CD4-positive, alpha-beta T cell (primary cell): ENCODE results near the gene SPATA22. TPM values are rescaled to one million over a fixed set of nuclear protein-coding genes. Genes with fewer than 3 reads are reported as not detected.
"Not testable (repeated sequence)": the region's sequence is repeated elsewhere in the genome, so short reads cannot be mapped to it uniquely, and the experiment has no call there.

Experiments
- ATAC-seq: fragments of 200-7000 bp; cut with Tn5 transposase; one replicate; pipeline ENCODE4 v1.10.0; 2022; ENCODE audit warnings: mild to moderate bottlenecking; ENCODE audit not compliant: poor library complexity
- CTCF ChIA-PET: fragments of 350-600 bp; sonication (Branson Sonifier 250); formaldehyde crosslinking; loops from one replicate; lab custom pipeline; 2021; ENCODE audit warnings: antibody characterized with exemption, inconsistent platforms; lab: Charles Lee
- POLR2A ChIA-PET: fragments of 350-600 bp; sonication (Branson Sonifier 250); formaldehyde crosslinking; loops from one replicate; lab custom pipeline; 2021; ENCODE audit warnings: antibody characterized with exemption, inconsistent platforms; lab: Charles Lee
- DNase-seq, 14 experiments: peaks; one replicate each; pipeline ENCODE4 v3.0.0-alpha.2; 2013 to 2020; ENCODE audit warnings: mixed read lengths in 2 of 14
- H3K27ac ChIP-seq, 2 donors: one replicate each; pipeline versions ENCODE4 v1.5.1 to v1.7.0; 2013; ENCODE audit warnings: low read length in 2 of 2, low read depth in 1 of 2, mild to moderate bottlenecking in 1 of 2
- H3K27me3 ChIP-seq, 2 experiments: 1 replicate in 1 of 2; 2 replicates in 1 of 2; pipeline versions ENCODE4 v1.6.1 to v1.7.0; 2013; ENCODE audit warnings: low read length in 2 of 2, control low read depth in 1 of 2, mild to moderate bottlenecking in 1 of 2, moderate library complexity in 1 of 2; ENCODE audit not compliant: insufficient read depth in 2 of 2, control insufficient read depth in 1 of 2
- H3K36me3 ChIP-seq: one replicate; pipeline ENCODE4 v1.6.1; 2013; ENCODE audit warnings: low read length, control low read depth; ENCODE audit not compliant: insufficient read depth
- H3K4me1 ChIP-seq: one replicate; pipeline ENCODE4 v1.6.1; 2013; ENCODE audit warnings: low read length, control low read depth; ENCODE audit not compliant: insufficient read depth
- H3K4me3 ChIP-seq: one replicate; pipeline ENCODE4 v1.5.1; 2013; ENCODE audit warnings: mild to moderate bottlenecking, low read length, moderate library complexity
- H3K9me3 ChIP-seq, 2 experiments: 1 replicate in 1 of 2; 2 replicates in 1 of 2; pipeline versions ENCODE4 v1.6.1 to v1.7.0; 2013; ENCODE audit warnings: low read length in 2 of 2, mild to moderate bottlenecking in 2 of 2, control low read depth in 1 of 2, moderate library complexity in 1 of 2; ENCODE audit not compliant: control insufficient read depth in 1 of 2, insufficient read depth in 1 of 2
- H3K27ac Mint-ChIP-seq: one replicate; pipeline ENCODE4 v1.8.0; 2020; ENCODE audit warnings: mixed read lengths
- H3K27me3 Mint-ChIP-seq: one replicate; pipeline ENCODE4 v1.8.0; 2021; ENCODE audit warnings: mixed read lengths
- H3K36me3 Mint-ChIP-seq: one replicate; pipeline ENCODE4 v1.8.0; 2021; ENCODE audit warnings: low read depth, mixed read lengths
- H3K4me1 Mint-ChIP-seq: one replicate; pipeline ENCODE4 v1.8.0; 2021; ENCODE audit warnings: low read depth, mixed read lengths
- H3K4me3 Mint-ChIP-seq: one replicate; pipeline ENCODE4 v1.8.0; 2020; ENCODE audit warnings: mild to moderate bottlenecking, mixed read lengths
- H3K9me3 Mint-ChIP-seq: one replicate; pipeline ENCODE4 v1.8.0; 2020; ENCODE audit warnings: mixed read lengths
- CTCF ChIP-seq: fragments of 200-600 bp; IDR thresholded peaks from one replicate; pipeline ENCODE4 v1.8.0; 2022; ENCODE audit warnings: antibody characterized with exemption, mild to moderate bottlenecking
- intact Hi-C, 2 experiments: fragments of 100-400 bp; cut with DNase I in 1 of 2; cut with micrococcal nuclease in 1 of 2; formaldehyde crosslinking; loops; one replicate each; pipeline versions ENCODE4 v1.15.1 to v1.9.0; 2023 to 2025; cut with DNase I, micrococcal nuclease
- total RNA-seq, 174 experiments: library from RNA in 2 of 174; stranded (reverse) in 2 of 174; gene quantifications; one replicate each; pipeline ENCODE4 v1.2.3 and lab custom pipeline; 2021 to 2026

The SPATA22 gene
- total RNA-seq, 2 experiments from 2014 or later = 0.80 to 0.92 TPM

- no peaks in the 10 kb centered on the region for H3K36me3 ChIP-seq
- H3K27ac Mint-ChIP-seq = no peak within 1 kb of the TSS
- H3K27ac ChIP-seq = no peak within 1 kb of the TSS
- peaks cover 41% of the 10 kb centered on the region for H3K27me3 Mint-ChIP-seq
- H3K4me3 Mint-ChIP-seq = no peak within 1 kb of the TSS
- TF ChIP-seq CTCF = no peak
- H3K4me3 ChIP-seq = no peak within 1 kb of the TSS
- no peaks in the 10 kb centered on the region for H3K4me1 Mint-ChIP-seq
- DNase-seq (no peak), ATAC-seq (no peak)
- intact Hi-C loops = no loop called here
- peaks cover 1 to 2% of the 10 kb centered on the region in 2 experiments for H3K27me3 ChIP-seq
- peaks cover 0 to 7% of the 10 kb centered on the region in 2 experiments for H3K9me3 ChIP-seq
- ChIA-PET POLR2A (no interaction called here), CTCF (no interaction called here)
- H3K9me3 Mint-ChIP-seq = peaks cover 7% of the 10 kb centered on the region
- no peaks in the 10 kb centered on the region for H3K36me3 Mint-ChIP-seq
- H3K4me1 ChIP-seq = no peaks in the 10 kb centered on the region
Observed at GRCh38 chr17:3433741-3434140, 37.9 kb downstream of the SPATA22 start, which contains the start of gene OR1E2. Gene OR1E2, minus strand, starts transcription at chr17:3433841. Its CDS starts 0 bp downstream, at chr17:3433841.

GRCh38 chr17:3433215-3433614 is 38.4 kb downstream of the SPATA22 start:
- POLR2A ChIA-PET, H3K36me3 ChIP-seq, H3K4me1 ChIP-seq, H3K36me3 Mint-ChIP-seq, H3K4me3 Mint-ChIP-seq, H3K27ac Mint-ChIP-seq, H3K4me1 Mint-ChIP-seq, intact Hi-C loops, CTCF ChIA-PET, H3K27me3 ChIP-seq, H3K9me3 ChIP-seq, H3K4me3 ChIP-seq, H3K27ac ChIP-seq, ATAC-seq, H3K9me3 Mint-ChIP-seq: not testable (repeated sequence)
- peak in 4 of 14 experiments; percentile 2 to 20 (median 14) for DNase-seq
- H3K27me3 Mint-ChIP-seq = peaks cover 39% of the 10 kb centered on the region

GRCh38 chr17:3418222-3418621 is 53.4 kb downstream of the SPATA22 start:
- intact Hi-C loops = loop anchor here in 1 of 2 experiments (10.0 kb wide), 1 partner anchor 133 kb away; no protein-coding TSS in a partner anchor
- POLR2A ChIA-PET = no interaction called here
- no peak overlapping the region for H3K4me3 Mint-ChIP-seq
- H3K27ac Mint-ChIP-seq = no peak overlapping the region
- Histone ChIP-seq H3K36me3 (no peaks in the 10 kb centered on the region), H3K27me3 (peaks cover 3 to 4% of the 10 kb centered on the region in 2 experiments), H3K4me3 (no peak overlapping the region), H3K4me1 (no peaks in the 10 kb centered on the region), H3K27ac (no peak overlapping the region), H3K9me3 (no peaks in the 10 kb centered on the region)
- peaks cover 15% of the 10 kb centered on the region for H3K27me3 Mint-ChIP-seq
- CTCF ChIA-PET = no interaction called here
- ATAC-seq (no peak), DNase-seq (no peak)
- no peaks in the 10 kb centered on the region for H3K36me3 Mint-ChIP-seq
- no peaks in the 10 kb centered on the region for H3K4me1 Mint-ChIP-seq
- no peaks in the 10 kb centered on the region for H3K9me3 Mint-ChIP-seq
- no peak for TF ChIP-seq CTCF

- H3K27me3 Mint-ChIP-seq = peaks cover 20% of the 10 kb centered on the region
- TF ChIP-seq CTCF = no peak
- Histone ChIP-seq H3K36me3 (no peaks in the 10 kb centered on the region), H3K4me1 (no peaks in the 10 kb centered on the region), H3K9me3 (no peaks in the 10 kb centered on the region), H3K27ac (no peak overlapping the region), H3K27me3 (peaks cover 2 to 3% of the 10 kb centered on the region in 2 experiments), H3K4me3 (no peak overlapping the region)
- intact Hi-C loops = loop anchor here in 1 of 2 experiments (10.0 kb wide), 1 partner anchor 131 kb away; no protein-coding TSS in a partner anchor
- H3K36me3 Mint-ChIP-seq = no peaks in the 10 kb centered on the region
- ATAC-seq = no peak
- ChIA-PET CTCF (no interaction called here), POLR2A (no interaction called here)
- no peak overlapping the region for H3K4me3 Mint-ChIP-seq
- no peaks in the 10 kb centered on the region for H3K4me1 Mint-ChIP-seq
- no peak for DNase-seq
- H3K27ac Mint-ChIP-seq = no peak overlapping the region
- H3K9me3 Mint-ChIP-seq = no peaks in the 10 kb centered on the region
Observed at GRCh38 chr17:3415610-3416009, 56.0 kb downstream of the SPATA22 start.

GRCh38 chr17:3412216-3412615 is 59.4 kb downstream of the SPATA22 start:
- H3K36me3 Mint-ChIP-seq, H3K4me3 Mint-ChIP-seq, H3K27ac ChIP-seq, H3K4me1 ChIP-seq, H3K27me3 ChIP-seq, H3K36me3 ChIP-seq, H3K4me1 Mint-ChIP-seq, CTCF ChIA-PET, ATAC-seq, POLR2A ChIA-PET, H3K4me3 ChIP-seq, DNase-seq, H3K27ac Mint-ChIP-seq: not testable (repeated sequence)
- H3K27me3 Mint-ChIP-seq = peaks cover 36% of the 10 kb centered on the region
- intact Hi-C loops = loop anchor here in 1 of 2 experiments (10.0 kb wide), 1 partner anchor 127 kb away; no protein-coding TSS in a partner anchor
- peaks cover 13% of the 10 kb centered on the region for H3K9me3 Mint-ChIP-seq
- H3K9me3 ChIP-seq = peaks cover 5 to 15% of the 10 kb centered on the region in 2 experiments
